ENCODE data around the gene RREB1. TPM values are rescaled to one million over a fixed set of nuclear protein-coding genes. Genes with fewer than 3 reads are reported as not detected.

Gene RREB1
- polyA plus RNA-seq, 2 of the 4 experiments (the other 2 are of a cell fraction): 2.2 to 5.0 TPM

DNA sequence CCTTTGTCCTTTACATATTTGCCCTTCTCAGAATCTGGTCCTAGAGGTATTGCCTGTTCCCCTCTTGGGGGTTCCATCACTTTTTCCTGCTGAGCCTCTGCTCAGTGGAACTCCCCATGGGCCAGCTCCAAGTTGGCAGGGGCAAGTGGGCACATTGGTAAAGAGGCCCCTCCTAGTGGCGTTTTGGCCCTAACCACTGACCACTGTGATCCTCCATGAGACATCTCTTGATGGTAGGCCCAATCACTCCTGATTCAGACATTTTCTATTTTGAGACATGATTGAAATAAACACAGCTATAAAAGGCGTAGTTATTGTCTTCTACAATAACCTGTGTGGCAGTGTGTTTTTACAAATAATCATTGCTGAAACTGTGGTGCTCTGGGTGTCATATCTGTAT lies 83.0 kb downstream of the RREB1 start:
- DNase-seq (ENCODE audit: low read depth in 1 of 2, low spot score in 1 of 2): no peak
- 97% methylated on average over 2 of the region's 2 CpGs for WGBS (ENCODE audit: missing lambda C conversion rate)
- Histone ChIP-seq H3K9me3 (no peaks in the 10 kb centered on the region), H3K4me2 (no peak overlapping the region), H3K27ac (no peak overlapping the region), H3K4me3 (no peak overlapping the region), H3K4me1 (no peaks in the 10 kb centered on the region)
- TF ChIP-seq ESRRA (IDR thresholded peaks at IDR 0.05; ENCODE audit: borderline replicate concordance, low read length) (no peak), RAD21 (conservative IDR thresholded peaks at IDR 0.05 in 1 of 2, IDR thresholded peaks at IDR 0.05 in 1 of 2) (no peak), EHF (CRISPR knock-in tag; IDR thresholded peaks at IDR 0.05) (no peak), EP300 (IDR thresholded peaks at IDR 0.05) (no peak), TFCP2L1 (CRISPR knock-in tag; IDR thresholded peaks at IDR 0.05) (no peak), POLR2A (IDR thresholded peaks at IDR 0.05; ENCODE audit: low read length) (no peak), CBX2 (IDR thresholded peaks at IDR 0.05; ENCODE audit: borderline replicate concordance, low read depth) (no peak), SREBF2 (IDR thresholded peaks at IDR 0.05) (no peak), ZSCAN20 (CRISPR knock-in tag; IDR thresholded peaks at IDR 0.05) (no peak), MAFK (IDR thresholded peaks at IDR 0.05; ENCODE audit: partially characterized antibody) (no peak), GATA3 (IDR thresholded peaks at IDR 0.05; ENCODE audit: borderline replicate concordance) (no peak), MYC (IDR thresholded peaks at IDR 0.05; ENCODE audit: borderline replicate concordance, low read length) (no peak)
- TF ChIP-seq, protein P1, sequence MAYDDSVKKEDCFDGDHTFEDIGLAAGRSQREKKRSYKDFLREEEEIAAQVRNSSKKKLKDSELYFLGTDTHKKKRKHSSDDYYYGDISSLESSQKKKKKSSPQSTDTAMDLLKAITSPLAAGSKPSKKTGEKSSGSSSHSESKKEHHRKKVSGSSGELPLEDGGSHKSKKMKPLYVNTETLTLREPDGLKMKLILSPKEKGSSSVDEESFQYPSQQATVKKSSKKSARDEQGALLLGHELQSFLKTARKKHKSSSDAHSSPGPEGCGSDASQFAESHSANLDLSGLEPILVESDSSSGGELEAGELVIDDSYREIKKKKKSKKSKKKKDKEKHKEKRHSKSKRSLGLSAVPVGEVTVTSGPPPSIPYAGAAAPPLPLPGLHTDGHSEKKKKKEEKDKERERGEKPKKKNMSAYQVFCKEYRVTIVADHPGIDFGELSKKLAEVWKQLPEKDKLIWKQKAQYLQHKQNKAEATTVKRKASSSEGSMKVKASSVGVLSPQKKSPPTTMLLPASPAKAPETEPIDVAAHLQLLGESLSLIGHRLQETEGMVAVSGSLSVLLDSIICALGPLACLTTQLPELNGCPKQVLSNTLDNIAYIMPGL (CRISPR knock-in tag; IDR thresholded peaks at IDR 0.05; ENCODE audit: borderline replicate concordance): no peak
- TF ChIP-seq, protein P2, sequence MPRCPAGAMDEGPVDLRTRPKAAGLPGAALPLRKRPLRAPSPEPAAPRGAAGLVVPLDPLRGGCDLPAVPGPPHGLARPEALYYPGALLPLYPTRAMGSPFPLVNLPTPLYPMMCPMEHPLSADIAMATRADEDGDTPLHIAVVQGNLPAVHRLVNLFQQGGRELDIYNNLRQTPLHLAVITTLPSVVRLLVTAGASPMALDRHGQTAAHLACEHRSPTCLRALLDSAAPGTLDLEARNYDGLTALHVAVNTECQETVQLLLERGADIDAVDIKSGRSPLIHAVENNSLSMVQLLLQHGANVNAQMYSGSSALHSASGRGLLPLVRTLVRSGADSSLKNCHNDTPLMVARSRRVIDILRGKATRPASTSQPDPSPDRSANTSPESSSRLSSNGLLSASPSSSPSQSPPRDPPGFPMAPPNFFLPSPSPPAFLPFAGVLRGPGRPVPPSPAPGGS (IDR thresholded peaks at IDR 0.05): no peak
- ChIA-PET CTCF (interaction anchor here (0.7 kb wide), 1 partner anchor 514 kb away, joined by 3 read pairs; no protein-coding TSS in a partner anchor), POLR2A (no interaction called here)
- ATAC-seq: no peak
- no peak for FAIRE-seq

DNA sequence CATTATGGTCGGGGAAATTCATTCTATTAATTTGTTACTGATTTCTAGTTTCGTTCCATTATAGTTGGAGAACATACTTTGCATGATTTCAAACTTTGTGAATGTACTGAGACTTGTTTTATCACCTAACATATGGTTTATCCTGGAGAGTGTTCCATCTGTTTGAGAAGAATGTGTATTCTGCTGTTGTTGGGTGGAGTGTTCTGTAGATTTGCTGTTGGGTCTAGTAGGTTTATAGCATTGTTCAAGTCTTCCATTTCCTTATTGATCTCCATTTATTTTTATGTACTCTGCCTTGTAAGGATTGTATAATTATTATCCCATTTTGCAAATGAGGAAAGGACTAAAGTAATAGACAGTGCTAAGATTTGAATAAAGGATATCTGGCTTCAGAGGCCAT lies 85.4 kb downstream of the RREB1 start:
- DNase-seq (ENCODE audit: low read depth in 1 of 2, low spot score in 1 of 2): no peak
- H3K4me2 ChIP-seq: no peak overlapping the region
- WGBS (ENCODE audit: missing lambda C conversion rate): 86% methylated on average over 2 of the region's 2 CpGs
- no peaks in the 10 kb centered on the region for H3K4me1 ChIP-seq
- ChIA-PET CTCF (no interaction called here), POLR2A (no interaction called here)
- no peaks in the 10 kb centered on the region for H3K9me3 ChIP-seq
- TF ChIP-seq, protein P1 (CRISPR knock-in tag; IDR thresholded peaks at IDR 0.05; ENCODE audit: borderline replicate concordance): no peak
- no peak for TF ChIP-seq MAZ (IDR thresholded peaks at IDR 0.05; ENCODE audit: borderline replicate concordance, low read depth, low read length)
- no peak for TF ChIP-seq POLR2A (IDR thresholded peaks at IDR 0.05; ENCODE audit: low read length)
- no peak for TF ChIP-seq ZNF302 (CRISPR knock-in tag; IDR thresholded peaks at IDR 0.05)
- no peak for TF ChIP-seq FOSB (CRISPR knock-in tag; IDR thresholded peaks at IDR 0.05)
- TF ChIP-seq, protein P2 (IDR thresholded peaks at IDR 0.05): no peak
- TF ChIP-seq HOXB5 (CRISPR knock-in tag; IDR thresholded peaks at IDR 0.05): no peak
- TF ChIP-seq, protein P3, sequence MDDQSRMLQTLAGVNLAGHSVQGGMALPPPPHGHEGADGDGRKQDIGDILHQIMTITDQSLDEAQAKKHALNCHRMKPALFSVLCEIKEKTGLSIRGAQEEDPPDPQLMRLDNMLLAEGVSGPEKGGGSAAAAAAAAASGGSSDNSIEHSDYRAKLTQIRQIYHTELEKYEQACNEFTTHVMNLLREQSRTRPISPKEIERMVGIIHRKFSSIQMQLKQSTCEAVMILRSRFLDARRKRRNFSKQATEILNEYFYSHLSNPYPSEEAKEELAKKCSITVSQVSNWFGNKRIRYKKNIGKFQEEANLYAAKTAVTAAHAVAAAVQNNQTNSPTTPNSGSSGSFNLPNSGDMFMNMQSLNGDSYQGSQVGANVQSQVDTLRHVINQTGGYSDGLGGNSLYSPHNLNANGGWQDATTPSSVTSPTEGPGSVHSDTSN (IDR thresholded peaks at IDR 0.05): no peak
- no peak for TF ChIP-seq GATA3 (IDR thresholded peaks at IDR 0.05; ENCODE audit: borderline replicate concordance)
- no peak for TF ChIP-seq TFCP2L1 (CRISPR knock-in tag; IDR thresholded peaks at IDR 0.05)
- no peak for ATAC-seq
- FAIRE-seq: no peak
- H3K27ac ChIP-seq: no peak overlapping the region
- no peak overlapping the region for H3K4me3 ChIP-seq
